ENCODE results near the gene PGAM1.
A peak's percentile ranks its signal among the peaks of the same experiment; 100 is the strongest.
"Not testable (repeated sequence)": the region's sequence is repeated elsewhere in the genome, so short reads cannot be mapped to it uniquely, and the experiment has no call there.

Gene PGAM1

GRCh38 chr10:97399843-97400545 lies 26.0 kb upstream of the PGAM1 start:
- DNase-seq (ENCODE audit: low spot score), result no peak
- H3K27ac Mint-ChIP-seq, result peak overlapping the region; percentile 96

GRCh38 chr10:97400665-97401454 lies 25.1 kb upstream of the PGAM1 start, which contains the start of gene RRP12:
TSS of gene RRP12 (minus strand) at chr10:97401340. CDS start at chr10:97401231, 109 bp downstream.
- Mint-ChIP-seq H3K36me3 (ENCODE audit: low read depth) (peaks cover 8% of the 10 kb centered on the region), H3K9me3 (no peaks in the 10 kb centered on the region), H3K27ac (peak within 1 kb of the TSS; percentile 96), H3K4me3 (peak within 1 kb of the TSS; percentile 95), H3K4me1 (ENCODE audit: low read depth) (peaks cover 14% of the 10 kb centered on the region), H3K27me3 (ENCODE audit: low read depth) (no peaks in the 10 kb centered on the region)
- DNase-seq (ENCODE audit: low spot score), result peak; percentile 88

More at GRCh38 chr10:97399843-97400545, 26.0 kb upstream of the PGAM1 start:
- Mint-ChIP-seq H3K27me3 (ENCODE audit: low read depth) (no peaks in the 10 kb centered on the region), H3K4me3 (peak overlapping the region; percentile 95), H3K4me1 (ENCODE audit: low read depth) (peaks cover 14% of the 10 kb centered on the region), H3K9me3 (no peaks in the 10 kb centered on the region), H3K36me3 (ENCODE audit: low read depth) (peaks cover 10% of the 10 kb centered on the region)

GRCh38 chr10:97401455-97401919 lies 24.5 kb upstream of the PGAM1 start:
- H3K9me3 Mint-ChIP-seq, result no peaks in the 10 kb centered on the region
- H3K27me3 Mint-ChIP-seq (ENCODE audit: low read depth), result no peaks in the 10 kb centered on the region
- peak overlapping the region; percentile 96 for H3K27ac Mint-ChIP-seq
- no peak for DNase-seq (ENCODE audit: low spot score)
- H3K4me3 Mint-ChIP-seq, result peak overlapping the region; percentile 95
- peaks cover 14% of the 10 kb centered on the region for H3K4me1 Mint-ChIP-seq (ENCODE audit: low read depth)
- H3K36me3 Mint-ChIP-seq (ENCODE audit: low read depth), result peaks cover 3% of the 10 kb centered on the region

- Mint-ChIP-seq H3K4me3 (no peak overlapping the region), H3K27ac (no peak overlapping the region), H3K4me1 (ENCODE audit: low read depth) (peaks cover 20% of the 10 kb centered on the region), H3K36me3 (ENCODE audit: low read depth) (no peaks in the 10 kb centered on the region), H3K9me3 (no peaks in the 10 kb centered on the region), H3K27me3 (ENCODE audit: low read depth) (no peaks in the 10 kb centered on the region)
- no peak for DNase-seq (ENCODE audit: low spot score)
Measured at GRCh38 chr10:97404044-97404443, 21.9 kb upstream of the PGAM1 start.

- Mint-ChIP-seq H3K9me3 (no peaks in the 10 kb centered on the region), H3K27ac (no peak overlapping the region), H3K36me3 (ENCODE audit: low read depth) (no peaks in the 10 kb centered on the region), H3K4me3 (no peak overlapping the region), H3K4me1 (ENCODE audit: low read depth) (peaks cover 11% of the 10 kb centered on the region), H3K27me3 (ENCODE audit: low read depth) (no peaks in the 10 kb centered on the region)
- no peak for DNase-seq (ENCODE audit: low spot score)
Measured at GRCh38 chr10:97406064-97406463, 19.9 kb upstream of the PGAM1 start.

GRCh38 chr10:97406483-97406882 lies 19.5 kb upstream of the PGAM1 start:
- H3K4me3 Mint-ChIP-seq; H3K36me3 Mint-ChIP-seq (ENCODE audit: low read depth); H3K9me3 Mint-ChIP-seq; H3K4me1 Mint-ChIP-seq (ENCODE audit: low read depth); H3K27ac Mint-ChIP-seq; DNase-seq (ENCODE audit: low spot score); H3K27me3 Mint-ChIP-seq (ENCODE audit: low read depth): not testable (repeated sequence)

- H3K27ac Mint-ChIP-seq, result peak overlapping the region; percentile 62
- H3K36me3 Mint-ChIP-seq (ENCODE audit: low read depth), result no peaks in the 10 kb centered on the region
- DNase-seq (ENCODE audit: low spot score), result peak; percentile 71
- H3K4me3 Mint-ChIP-seq, result peak overlapping the region; percentile 56
- no peaks in the 10 kb centered on the region for H3K9me3 Mint-ChIP-seq
- H3K4me1 Mint-ChIP-seq (ENCODE audit: low read depth), result peaks cover 6% of the 10 kb centered on the region
- no peaks in the 10 kb centered on the region for H3K27me3 Mint-ChIP-seq (ENCODE audit: low read depth)
Measured at GRCh38 chr10:97407211-97407951, 18.6 kb upstream of the PGAM1 start.

- H3K4me1 Mint-ChIP-seq (ENCODE audit: low read depth), result peaks cover 11% of the 10 kb centered on the region
- H3K4me3 Mint-ChIP-seq, result no peak overlapping the region
- DNase-seq (ENCODE audit: low spot score), result no peak
- no peaks in the 10 kb centered on the region for H3K27me3 Mint-ChIP-seq (ENCODE audit: low read depth)
- no peaks in the 10 kb centered on the region for H3K36me3 Mint-ChIP-seq (ENCODE audit: low read depth)
- peak overlapping the region; percentile 11 for H3K27ac Mint-ChIP-seq
- no peaks in the 10 kb centered on the region for H3K9me3 Mint-ChIP-seq
Measured at GRCh38 chr10:97407952-97408248, 18.1 kb upstream of the PGAM1 start.

GRCh38 chr10:97408496-97408992 lies 17.4 kb upstream of the PGAM1 start:
- H3K27ac Mint-ChIP-seq, result no peak overlapping the region
- peaks cover 14% of the 10 kb centered on the region for H3K4me1 Mint-ChIP-seq (ENCODE audit: low read depth)
- no peak for DNase-seq (ENCODE audit: low spot score)
- no peak overlapping the region for H3K4me3 Mint-ChIP-seq
- H3K36me3 Mint-ChIP-seq (ENCODE audit: low read depth), result no peaks in the 10 kb centered on the region
- no peaks in the 10 kb centered on the region for H3K9me3 Mint-ChIP-seq
- H3K27me3 Mint-ChIP-seq (ENCODE audit: low read depth), result no peaks in the 10 kb centered on the region

- no peaks in the 10 kb centered on the region for H3K27me3 Mint-ChIP-seq (ENCODE audit: low read depth)
- DNase-seq (ENCODE audit: low spot score), result no peak
- peaks cover 33% of the 10 kb centered on the region for H3K4me1 Mint-ChIP-seq (ENCODE audit: low read depth)
- no peak overlapping the region for H3K27ac Mint-ChIP-seq
- no peaks in the 10 kb centered on the region for H3K9me3 Mint-ChIP-seq
- H3K4me3 Mint-ChIP-seq, result no peak overlapping the region
- H3K36me3 Mint-ChIP-seq (ENCODE audit: low read depth), result no peaks in the 10 kb centered on the region
Measured at GRCh38 chr10:97411406-97411805, 14.6 kb upstream of the PGAM1 start.

GRCh38 chr10:97412891-97413304 lies 13.1 kb upstream of the PGAM1 start:
- Mint-ChIP-seq H3K4me3 (peak overlapping the region; percentile 62), H3K27ac (peak overlapping the region; percentile 92), H3K4me1 (ENCODE audit: low read depth) (peaks cover 35% of the 10 kb centered on the region), H3K36me3 (ENCODE audit: low read depth) (no peaks in the 10 kb centered on the region), H3K9me3 (no peaks in the 10 kb centered on the region), H3K27me3 (ENCODE audit: low read depth) (no peaks in the 10 kb centered on the region)
- peak; percentile 81 for DNase-seq (ENCODE audit: low spot score)

GRCh38 chr10:97416565-97416964 lies 9.4 kb upstream of the PGAM1 start:
- peak overlapping the region; percentile 4 for H3K4me3 Mint-ChIP-seq
- peaks cover 49% of the 10 kb centered on the region for H3K4me1 Mint-ChIP-seq (ENCODE audit: low read depth)
- no peaks in the 10 kb centered on the region for H3K36me3 Mint-ChIP-seq (ENCODE audit: low read depth)
- DNase-seq (ENCODE audit: low spot score), result no peak
- no peaks in the 10 kb centered on the region for H3K9me3 Mint-ChIP-seq
- H3K27me3 Mint-ChIP-seq (ENCODE audit: low read depth), result no peaks in the 10 kb centered on the region
- H3K27ac Mint-ChIP-seq, result peak overlapping the region; percentile 70

- H3K27me3 Mint-ChIP-seq (ENCODE audit: low read depth); H3K9me3 Mint-ChIP-seq; DNase-seq (ENCODE audit: low spot score): not testable (repeated sequence)
- H3K27ac Mint-ChIP-seq, result peak overlapping the region; percentile 96
- peaks cover 39% of the 10 kb centered on the region for H3K4me1 Mint-ChIP-seq (ENCODE audit: low read depth)
- H3K4me3 Mint-ChIP-seq, result peak overlapping the region; percentile 78
- H3K36me3 Mint-ChIP-seq (ENCODE audit: low read depth), result peaks cover 27% of the 10 kb centered on the region
Measured at GRCh38 chr10:97423757-97424098, 2.3 kb upstream of the PGAM1 start.

Data from T-helper 2 cell treated with Interferon-gamma antibody and Interleukin-4, amounts not matched to agents 5 μg/mL and 100 μg/mL, for 36 hours (primary cell).